ENCODE results near the gene PPP4R3B. TPM values are rescaled to one million over a fixed set of nuclear protein-coding genes. Genes with fewer than 3 reads are reported as not detected.
"Not testable (repeated sequence)": the region's sequence is repeated elsewhere in the genome, so short reads cannot be mapped to it uniquely, and the experiment has no call there.

Gene PPP4R3B
- total RNA-seq, 1 donor from 2014 or later, result 40.8 TPM

DNA sequence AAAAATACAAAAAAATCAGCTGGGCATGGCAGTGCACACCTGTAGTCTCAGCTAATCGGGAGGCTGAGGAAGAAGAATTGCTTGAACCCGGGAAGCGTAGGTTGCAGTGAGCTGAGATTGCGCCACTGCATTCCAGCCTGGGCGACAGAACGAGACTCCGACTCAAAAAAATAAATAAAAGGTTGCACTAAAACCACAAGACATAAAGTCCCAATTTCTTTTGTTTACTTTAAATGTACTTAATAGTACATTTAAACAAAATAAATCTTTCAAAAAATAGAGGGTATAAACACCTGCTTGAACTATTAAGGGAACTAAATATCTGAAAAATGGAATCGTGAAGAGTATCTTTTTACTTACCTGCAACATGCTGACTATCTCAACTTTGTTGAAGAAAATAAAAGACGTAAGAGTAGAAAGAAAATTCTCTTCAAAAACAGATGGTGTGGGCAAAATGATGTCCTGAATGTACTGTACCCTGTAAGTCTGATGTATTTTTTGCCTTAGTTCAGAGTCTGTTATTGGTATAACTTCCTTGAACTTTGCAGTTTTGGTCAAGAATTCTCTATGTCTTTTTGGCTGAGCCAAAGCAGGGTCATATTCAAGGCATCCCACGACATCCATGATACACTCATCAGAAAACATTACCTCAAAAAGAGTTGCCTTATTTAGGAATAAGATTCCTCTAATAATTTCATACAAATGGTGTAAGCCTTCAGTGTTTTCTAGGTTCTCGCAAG, 19.2 kb downstream of the PPP4R3B start:
- no peak for DNase-seq (ENCODE audit: extremely low read depth, low read depth, low spot score)

DNA sequence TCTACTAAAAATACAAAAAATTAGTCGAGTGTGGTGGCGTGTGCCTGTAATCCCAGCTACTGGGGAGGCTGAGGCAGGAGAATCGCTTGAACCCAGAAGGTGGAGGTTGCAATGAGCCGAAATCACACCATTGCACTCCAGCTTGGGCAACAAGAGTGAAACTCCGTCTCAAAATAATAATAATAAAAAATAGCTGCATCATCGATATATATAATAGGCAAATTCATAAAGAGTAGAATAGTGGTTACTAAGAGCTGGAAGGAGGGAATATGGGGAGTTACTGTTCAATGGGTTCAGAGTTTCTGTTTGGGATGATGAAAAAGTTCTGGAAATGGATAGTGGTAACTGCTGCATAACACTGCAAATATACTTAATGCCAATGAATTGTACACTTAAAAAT, 20.6 kb downstream of the PPP4R3B start:
- not testable (repeated sequence) for DNase-seq (ENCODE audit: extremely low read depth, low read depth, low spot score)

DNA sequence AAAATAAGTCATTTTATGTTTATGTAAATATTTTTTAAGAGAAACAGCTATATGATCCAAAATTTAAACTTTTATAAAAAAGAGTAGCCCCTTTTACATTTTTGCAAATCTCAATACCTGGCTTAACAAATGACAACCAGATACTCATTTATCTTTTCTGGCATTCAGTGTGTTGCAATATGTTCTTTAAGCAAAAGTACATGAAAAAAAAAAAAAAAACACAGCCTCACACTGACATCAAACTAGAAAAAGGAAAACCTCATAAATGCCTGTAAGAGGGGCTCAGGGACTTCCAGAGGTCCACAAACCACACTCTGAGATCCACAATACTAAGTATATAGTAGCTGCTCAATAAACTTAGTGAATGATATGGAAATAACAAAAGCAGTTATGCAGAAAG, 21.9 kb downstream of the PPP4R3B start:
- DNase-seq (ENCODE audit: extremely low read depth, low read depth, low spot score), result no peak

DNA sequence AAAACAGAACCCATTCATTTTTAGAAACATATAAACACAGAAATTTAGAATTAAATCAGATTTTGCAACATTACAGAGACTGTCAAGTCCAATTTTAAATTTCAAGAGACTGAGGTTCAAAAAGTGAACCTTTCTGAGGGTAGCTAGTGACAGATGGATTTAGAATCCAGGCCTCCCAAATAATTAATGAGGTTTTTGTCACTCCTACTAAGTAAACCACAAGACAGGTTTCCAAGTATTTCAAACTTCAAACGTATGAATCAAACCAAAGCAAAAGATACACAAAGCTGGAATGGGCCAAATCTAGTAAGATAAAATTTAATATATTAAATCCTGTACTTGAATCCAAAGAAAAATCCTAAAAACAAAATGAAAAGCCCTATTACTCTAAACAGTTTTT, 25.3 kb downstream of the PPP4R3B start:
- DNase-seq (ENCODE audit: extremely low read depth, low read depth, low spot score), result no peak

DNA sequence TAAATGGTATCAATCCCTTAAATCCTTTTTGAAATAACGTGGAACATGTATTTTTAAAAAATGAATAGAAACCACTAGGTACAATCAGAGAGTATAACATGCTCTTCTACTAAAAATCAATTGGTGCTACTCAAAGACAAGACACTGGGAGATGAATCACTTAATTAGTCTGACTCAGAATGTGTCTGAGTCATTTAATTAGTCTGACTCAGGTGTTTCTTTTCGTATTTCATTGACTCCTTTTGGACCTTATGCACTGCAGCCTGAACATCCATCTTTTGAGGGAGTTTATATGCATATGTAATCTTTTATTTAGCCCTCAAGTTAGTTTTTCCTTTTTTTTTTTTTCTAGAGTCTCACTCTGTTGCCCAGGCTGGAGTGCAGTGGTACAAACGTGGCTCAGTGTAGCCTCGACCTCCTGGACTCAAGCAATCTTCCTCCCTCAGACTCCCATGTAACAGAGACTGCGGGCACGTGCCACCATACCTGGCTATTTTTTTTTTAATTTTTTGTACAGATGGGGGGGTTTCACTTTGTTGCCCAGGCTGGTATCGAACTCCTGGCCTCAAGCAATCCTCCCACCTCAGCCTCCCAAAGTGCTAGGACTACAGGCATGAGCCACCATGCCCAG, 26.5 kb downstream of the PPP4R3B start:
- DNase-seq (ENCODE audit: extremely low read depth, low read depth, low spot score), result no peak

DNA sequence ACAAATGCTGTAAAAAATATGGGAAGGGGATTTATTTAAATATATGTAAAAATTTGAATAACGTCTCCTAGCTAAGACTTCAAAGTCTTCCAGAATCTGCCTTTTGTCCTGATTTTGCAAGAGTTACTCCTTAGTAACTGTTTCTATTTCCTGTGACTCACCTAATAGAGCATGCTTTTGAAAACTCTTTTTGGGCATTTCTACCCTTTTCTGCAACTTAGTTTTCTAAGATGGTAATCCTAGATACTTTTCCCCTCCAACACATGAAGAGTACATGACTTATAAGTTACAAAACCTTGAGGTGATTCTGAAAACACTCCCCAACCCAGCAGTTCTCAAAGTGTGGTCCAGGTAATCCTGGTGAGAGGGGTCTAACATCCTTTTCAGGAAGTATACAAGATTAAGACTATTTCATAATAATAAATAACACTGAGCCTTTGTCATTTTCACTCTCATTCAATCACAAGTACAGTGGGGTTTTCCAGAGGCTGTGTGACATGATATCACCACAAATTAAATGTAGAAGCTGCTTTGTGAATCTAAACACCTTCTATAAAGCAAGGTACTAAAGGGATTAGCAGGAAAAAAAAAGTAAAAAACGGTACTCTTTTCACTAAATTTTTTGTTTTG, 31.9 kb downstream of the PPP4R3B start:
- DNase-seq (ENCODE audit: extremely low read depth, low read depth, low spot score), result peak; percentile 22

DNA sequence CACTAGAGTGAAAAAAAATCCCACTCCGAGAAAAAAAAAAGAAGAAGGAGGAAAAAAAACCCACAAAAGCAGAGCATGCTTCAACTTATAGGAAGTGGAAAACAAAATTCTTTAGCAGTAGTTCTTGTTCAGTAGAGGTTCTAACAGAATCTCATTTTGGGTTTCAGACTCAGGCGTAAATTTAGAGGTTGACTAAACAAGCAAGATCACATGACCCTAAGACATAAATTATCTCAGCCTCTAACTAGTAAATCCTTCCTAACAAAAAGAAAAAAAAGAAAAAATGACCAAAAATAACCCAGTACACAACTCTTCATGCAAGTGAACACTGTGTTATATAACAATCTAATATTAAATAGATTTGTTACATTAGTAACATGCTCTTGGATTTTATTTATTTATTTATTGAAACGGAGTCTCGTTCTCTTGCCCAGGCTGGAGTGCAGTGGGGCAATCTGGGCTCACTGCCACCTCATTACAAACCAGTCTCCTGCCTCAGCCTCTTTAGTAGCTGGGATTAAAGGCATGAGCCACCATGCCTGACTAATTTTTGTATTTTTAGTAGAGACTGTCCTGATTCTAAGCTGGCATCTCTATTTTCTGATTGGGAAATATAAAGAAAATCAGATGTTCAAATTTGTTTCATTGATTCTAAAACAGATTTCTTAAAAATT, 35.4 kb downstream of the PPP4R3B start:
- DNase-seq (ENCODE audit: extremely low read depth, low read depth, low spot score), result no peak

DNA sequence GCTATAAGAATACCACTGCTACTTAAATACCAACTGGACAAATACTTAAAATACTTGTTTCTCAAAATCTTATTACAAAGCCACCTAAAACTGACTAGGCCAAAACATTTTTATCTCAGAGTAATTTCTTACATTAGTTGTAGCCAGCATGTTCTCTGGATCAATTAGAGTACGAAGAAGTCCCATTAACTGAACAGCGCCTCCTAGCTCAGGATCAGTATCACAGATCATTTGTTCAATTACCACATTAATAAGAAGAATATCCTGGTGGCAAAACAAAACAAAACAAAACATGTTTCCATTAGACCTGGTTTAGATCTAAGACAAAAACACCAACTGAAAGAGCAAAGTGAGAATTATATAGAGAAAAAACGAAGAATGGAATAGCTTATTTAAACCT, 36.0 kb downstream of the PPP4R3B start:
- DNase-seq (ENCODE audit: extremely low read depth, low read depth, low spot score), result no peak

DNA sequence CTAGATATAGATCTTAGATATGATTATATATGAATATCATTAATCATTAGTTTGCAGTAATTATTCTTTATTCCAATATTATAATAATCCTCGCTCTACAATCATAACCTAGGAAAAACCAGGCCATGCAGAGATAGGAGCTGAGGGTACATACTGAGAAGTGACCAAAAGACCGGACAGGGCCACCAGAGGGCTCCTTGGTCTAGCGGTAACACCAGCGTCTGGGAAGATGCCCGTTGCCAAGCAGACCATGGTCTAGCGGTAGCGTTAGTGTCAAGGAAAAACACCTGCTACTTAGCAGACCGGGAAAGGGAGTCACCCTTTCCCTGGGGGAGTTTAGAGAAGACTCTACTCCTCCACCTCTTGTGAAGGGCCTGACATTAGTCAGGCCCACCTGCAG, 48.4 kb downstream of the PPP4R3B start:
- not testable (repeated sequence) for DNase-seq (ENCODE audit: extremely low read depth, low read depth, low spot score)

DNA sequence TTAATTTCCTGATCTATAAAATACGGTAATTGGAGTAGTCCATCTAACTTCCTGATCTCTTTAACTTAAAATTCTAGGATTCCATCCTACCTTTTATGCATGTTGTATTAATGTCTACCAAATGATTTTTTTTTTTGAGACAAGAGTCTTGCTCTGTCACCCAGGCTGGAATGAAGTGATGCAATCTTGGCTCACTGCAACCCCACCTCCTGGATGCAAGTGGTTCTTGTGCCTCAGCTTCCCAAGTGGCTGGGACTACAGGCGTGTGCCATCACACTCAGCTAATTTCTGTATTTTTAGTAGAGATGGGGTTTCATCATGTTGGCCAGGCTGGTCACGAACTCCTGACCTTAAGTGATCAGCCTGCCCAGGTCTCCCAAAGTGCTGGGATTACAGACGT, 50.1 kb downstream of the PPP4R3B start:
- no peak for DNase-seq (ENCODE audit: extremely low read depth, low read depth, low spot score)

DNA sequence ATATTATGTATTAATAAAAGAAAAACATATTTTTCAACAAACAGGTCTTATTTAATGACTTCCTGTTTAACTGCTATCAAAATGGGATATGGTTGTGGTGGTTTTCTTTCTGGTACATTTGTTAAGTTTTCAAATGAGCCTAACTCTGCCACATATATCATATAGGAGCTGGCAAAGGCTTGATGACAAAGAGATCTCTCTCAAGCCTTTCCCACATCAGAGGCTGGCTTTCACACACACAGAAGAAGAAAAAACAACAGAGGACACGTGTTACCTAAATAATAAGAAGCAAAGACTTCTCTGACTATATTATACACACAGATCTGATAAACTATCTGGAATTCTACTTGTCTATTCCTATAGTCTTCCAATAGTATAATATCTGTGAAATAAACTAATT, 51.8 kb downstream of the PPP4R3B start:
- DNase-seq (ENCODE audit: extremely low read depth, low read depth, low spot score), result no peak

DNA sequence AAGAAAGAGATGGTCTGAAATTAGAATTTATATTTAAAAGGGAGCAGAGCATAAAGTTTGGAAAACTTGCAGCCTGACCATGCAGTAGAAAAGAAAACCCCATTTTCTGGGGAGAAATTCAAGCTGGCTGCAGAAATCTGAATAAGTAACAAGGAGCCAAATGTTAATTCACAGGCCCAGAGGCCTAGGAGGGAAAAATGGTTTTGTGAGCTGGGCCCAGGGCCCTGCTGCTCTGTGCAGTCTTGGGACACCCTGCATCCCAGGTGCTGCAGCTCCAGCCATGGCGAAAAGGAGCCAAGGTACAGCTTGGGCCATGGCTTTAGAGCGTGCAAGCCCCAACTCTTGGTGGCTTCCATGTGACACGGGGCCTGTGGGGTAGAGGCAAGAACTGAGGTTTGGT, 56.6 kb downstream of the PPP4R3B start:
- no peak for DNase-seq (ENCODE audit: extremely low read depth, low read depth, low spot score)

DNA sequence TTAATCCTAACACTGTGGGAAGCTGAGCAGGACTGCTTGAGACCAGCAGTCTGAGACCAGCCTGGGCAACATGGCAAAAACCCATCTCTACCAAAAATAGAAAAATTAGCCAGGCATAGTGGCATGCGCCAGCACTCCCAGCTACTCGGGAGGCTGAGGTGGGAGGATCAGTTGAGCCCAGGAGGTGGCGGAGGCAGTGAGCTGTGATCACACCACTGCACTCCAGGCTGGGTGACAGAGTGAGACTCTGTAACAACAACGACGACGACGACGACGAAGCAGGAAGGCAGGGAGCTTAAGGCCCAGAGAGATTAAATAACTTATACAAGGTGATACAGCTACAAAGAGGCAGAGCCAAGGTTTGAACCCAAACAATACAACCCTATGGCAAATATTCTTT, 60.6 kb downstream of the PPP4R3B start:
- no peak for DNase-seq (ENCODE audit: extremely low read depth, low read depth, low spot score)

DNA sequence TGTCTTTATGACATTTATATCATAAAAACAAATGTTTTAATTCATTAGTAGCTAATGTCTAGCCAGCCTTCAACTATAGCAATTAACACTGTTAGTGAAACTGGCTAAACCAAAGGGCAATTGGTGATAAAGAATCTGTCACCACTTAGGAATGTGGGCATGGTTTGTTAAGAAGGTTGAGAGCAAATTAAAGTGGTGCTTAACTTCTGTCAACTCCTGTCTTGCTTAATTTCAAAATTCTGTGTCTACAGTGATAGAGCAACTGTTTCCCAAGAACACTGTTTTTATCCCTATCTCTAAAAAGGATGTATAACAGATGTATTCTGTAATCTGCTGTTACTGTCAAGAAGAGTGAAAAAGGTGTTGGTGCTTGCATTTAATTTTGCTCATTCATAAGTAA, 61.4 kb downstream of the PPP4R3B start:
- DNase-seq (ENCODE audit: extremely low read depth, low read depth, low spot score), result no peak

DNA sequence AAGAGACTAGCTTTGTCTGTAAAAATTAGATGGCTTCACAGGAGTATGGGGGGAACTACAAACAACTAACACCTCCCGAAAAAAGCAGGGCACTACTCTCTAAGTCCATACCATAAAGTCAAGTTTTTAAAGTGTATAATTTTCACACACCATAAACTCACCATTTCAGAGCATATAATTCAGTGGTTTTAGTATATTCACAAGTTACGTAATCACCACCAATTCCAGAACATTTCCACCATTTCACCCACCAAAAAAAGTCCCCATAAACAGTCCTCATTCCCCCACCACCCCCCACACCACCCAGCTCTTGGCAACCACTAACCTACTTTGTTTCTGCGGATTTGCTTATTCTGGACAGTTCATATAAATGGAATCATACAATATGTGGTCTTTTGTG, 64.1 kb downstream of the PPP4R3B start:
- no peak for DNase-seq (ENCODE audit: extremely low read depth, low read depth, low spot score)

DNA sequence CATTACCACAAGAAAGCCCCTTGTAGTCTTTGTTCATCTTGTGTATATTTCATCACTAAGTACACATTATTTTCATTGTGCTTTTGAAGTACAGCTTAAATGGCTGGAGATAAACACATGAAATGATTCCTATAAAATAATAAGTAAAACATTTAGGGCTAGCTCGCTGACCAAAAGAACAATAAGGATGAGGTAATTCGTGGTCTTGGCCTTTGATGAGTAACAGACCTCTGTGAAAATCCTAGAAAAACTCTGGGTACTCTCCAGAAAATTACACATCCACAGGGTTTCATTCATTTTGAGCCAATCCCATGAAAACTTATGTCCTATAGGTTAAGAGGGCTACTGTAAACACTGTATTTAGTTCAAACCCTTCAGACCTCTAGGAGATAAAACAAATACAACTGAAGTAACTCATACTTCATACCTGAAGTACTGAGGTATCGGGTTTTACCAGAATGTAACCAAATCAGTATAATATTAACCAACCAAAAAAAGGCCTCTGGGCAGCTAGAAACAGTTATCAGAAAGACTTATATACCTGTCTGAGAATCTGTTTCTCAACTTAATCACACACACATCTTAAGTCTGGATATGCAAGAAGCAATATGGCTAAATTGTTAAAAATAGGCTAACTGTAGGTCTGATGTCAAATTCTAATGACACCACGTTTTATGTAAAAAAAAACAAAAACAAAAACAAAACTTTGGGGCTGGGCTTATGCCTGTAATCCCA, 66.9 kb downstream of the PPP4R3B start:
- DNase-seq (ENCODE audit: extremely low read depth, low read depth, low spot score), result peak; percentile 27

DNA sequence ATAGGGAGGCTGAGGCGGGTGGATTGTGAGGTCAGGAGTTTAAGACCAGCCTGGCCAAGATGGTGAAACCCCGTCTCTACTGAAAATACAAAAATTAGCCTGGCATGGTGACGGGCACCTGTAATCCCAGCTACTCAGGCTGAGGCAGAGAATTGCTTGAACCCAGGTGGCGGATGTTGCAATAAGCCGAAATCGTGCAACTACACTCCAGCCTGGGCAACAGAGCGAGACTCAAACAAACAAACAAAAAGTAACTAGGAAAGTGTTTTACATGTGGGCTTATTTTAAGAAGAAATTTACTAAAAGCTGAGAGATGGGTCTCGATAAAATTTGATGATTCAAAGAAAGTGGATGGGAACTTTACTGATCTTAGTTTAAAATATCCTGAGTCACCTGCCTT, 69.7 kb downstream of the PPP4R3B start:
- DNase-seq (ENCODE audit: extremely low read depth, low read depth, low spot score), result not testable (repeated sequence)

DNA sequence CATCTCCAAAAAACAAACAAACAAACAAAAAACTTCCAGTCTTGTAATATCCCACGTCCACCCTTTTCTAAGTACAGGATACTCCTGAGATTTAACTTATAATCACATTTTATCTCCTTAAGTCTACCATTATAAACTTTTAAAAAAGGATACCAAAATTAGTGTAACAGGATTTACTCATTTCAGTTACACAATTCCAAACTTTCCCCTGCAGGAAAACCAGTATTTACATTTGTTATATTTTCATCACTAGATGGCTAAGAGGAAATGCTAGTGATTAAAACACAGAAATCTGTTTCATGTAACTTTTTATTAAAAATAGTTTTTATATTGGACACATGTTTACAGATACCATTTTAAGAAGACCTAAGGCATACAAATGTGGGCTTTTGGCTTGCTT, 70.4 kb downstream of the PPP4R3B start:
- DNase-seq (ENCODE audit: extremely low read depth, low read depth, low spot score), result no peak

DNA sequence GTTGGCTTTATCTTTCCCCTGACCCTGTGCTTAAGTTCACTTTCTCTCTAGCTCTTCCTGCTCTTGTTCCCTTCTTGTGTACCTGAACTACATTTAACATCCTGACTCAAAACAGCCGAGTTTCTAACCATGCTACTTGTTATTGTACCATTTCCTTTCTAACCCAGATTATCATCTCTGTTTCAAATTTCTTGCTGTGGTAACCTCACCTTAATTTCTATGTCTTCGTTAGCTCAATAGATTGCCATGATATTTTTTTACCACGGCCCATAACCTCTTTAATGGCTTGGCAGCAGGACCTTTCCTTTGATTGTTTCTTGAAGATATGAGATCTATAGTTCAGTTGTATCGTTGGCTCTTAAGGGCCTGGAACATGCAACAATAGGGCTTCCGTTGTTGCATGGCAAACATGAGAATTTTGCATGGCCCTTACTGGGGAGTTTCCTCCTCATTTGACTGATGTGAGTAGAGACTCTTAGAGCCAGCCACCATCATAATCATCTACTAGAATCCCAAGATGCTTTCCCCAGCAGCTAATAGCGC, 86.8 kb downstream of the PPP4R3B start:
- DNase-seq (ENCODE audit: extremely low read depth, low read depth, low spot score), result no peak

DNA sequence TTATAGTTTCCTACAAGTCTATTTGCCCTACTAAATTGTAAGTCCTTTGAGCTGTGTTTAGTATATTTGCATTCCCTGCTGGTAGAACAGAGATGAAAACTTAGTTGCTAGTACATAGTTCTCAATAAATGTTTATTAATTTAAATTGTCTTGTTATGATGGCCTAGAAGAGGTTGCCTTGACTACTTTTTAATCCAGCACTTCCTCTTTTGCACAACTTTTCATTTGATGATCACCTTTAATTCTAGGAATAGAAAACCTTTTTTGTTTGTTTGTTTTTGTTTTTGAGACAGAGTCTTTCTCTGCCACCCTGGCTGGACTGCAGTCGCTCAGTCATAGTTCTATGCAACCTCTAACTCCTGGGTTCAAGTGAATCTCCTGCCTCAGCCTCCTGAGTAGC, 91.2 kb downstream of the PPP4R3B start:
- no peak for DNase-seq (ENCODE audit: extremely low read depth, low read depth, low spot score)
